ENCODE measurements around the gene TMEM255A.

GRCh38 chrX:120262859-120263708 lies 48.2 kb downstream of the TMEM255A start:
- TF ChIP-seq TAF1 (IDR thresholded peaks at IDR 0.05; ENCODE audit: low read depth) (no peak), POLR2AphosphoS5 (IDR thresholded peaks at IDR 0.05) (no peak), CTCF (IDR thresholded peaks at IDR 0.05; ENCODE audit: poor library complexity, severe bottlenecking) (no peak), RAD21 (conservative IDR thresholded peaks at IDR 0.05) (no peak), EZH2 (IDR thresholded peaks at IDR 0.05; ENCODE audit: borderline replicate concordance, insufficient read depth, low read length, poor library complexity, severe bottlenecking) (no peak), EP300 (conservative IDR thresholded peaks at IDR 0.05; ENCODE audit: poor library complexity, severe bottlenecking) (no peak)
